K562 treated with DMSO at 1 percent for 4 hours (cell line): ENCODE results near the gene ASNSD1. TPM values are rescaled to one million over a fixed set of nuclear protein-coding genes. Genes with fewer than 3 reads are reported as not detected.

Experiments
- total RNA-seq: library from RNA; unstranded; fragments of 300-600 nt; gene quantifications from 2 replicates; pipeline ENCODE4 v1.2.3, GENCODE V29; 2022; ENCODE audit not compliant: insufficient read depth

ASNSD1 gene
- 14.6 and 18.0 TPM in 2 replicates for total RNA-seq

GRCh38 chr2:189661148-189661956 lies at the start of gene ASNSD1:
TSS of gene ASNSD1 (plus strand) at chr2:189661459. CDS start at chr2:189666133, 4,674 bp downstream.

GRCh38 chr2:189674374-189675112 lies 13.3 kb downstream of the ASNSD1 start, which contains the start of gene ANKAR:
TSS of gene ANKAR (plus strand) at chr2:189674670. CDS start at chr2:189676491, 1,821 bp downstream.

Other genes starting within 250 kb of the ASNSD1 start
- 14.4 and 15.0 TPM in 2 replicates for gene WDR75, start 220.0 kb upstream of the ASNSD1 start, total RNA-seq
- gene SLC40A1, start 80.7 kb upstream of the ASNSD1 start, total RNA-seq: 12.0 and 14.8 TPM in 2 replicates
- 0.92 TPM in 1 of 2 replicates, not detected in the other for gene ANKAR, start 13.2 kb downstream of the ASNSD1 start, total RNA-seq
- gene OSGEPL1, start 101.3 kb downstream of the ASNSD1 start, total RNA-seq: 4.0 and 4.1 TPM in 2 replicates
- gene ORMDL1, start 122.9 kb downstream of the ASNSD1 start, total RNA-seq: 19.5 and 29.6 TPM in 2 replicates
- gene PMS1, start 123.0 kb downstream of the ASNSD1 start, total RNA-seq: 4.7 and 5.7 TPM in 2 replicates